Activated CD4-positive, CD25-positive, alpha-beta regulatory T cell treated with anti-CD3 and anti-CD28 coated beads, Interleukin-2, amount 50 U/mL, for 24 hours (primary cell): ENCODE measurements around the gene ZNF217.
A peak's percentile ranks its signal among the peaks of the same experiment; 100 is the strongest.
"Not testable (repeated sequence)": the region's sequence is repeated elsewhere in the genome, so short reads cannot be mapped to it uniquely, and the experiment has no call there.

Experiments used
- ATAC-seq, 2 donors: fragments of 150-1000 bp; cut with Tn5 transposase; one replicate each; pipeline ENCODE4 v1.10.0; 2021; ENCODE audit warnings: mild to moderate bottlenecking in 1 of 2, moderate library complexity in 1 of 2

The ZNF217 gene

DNA sequence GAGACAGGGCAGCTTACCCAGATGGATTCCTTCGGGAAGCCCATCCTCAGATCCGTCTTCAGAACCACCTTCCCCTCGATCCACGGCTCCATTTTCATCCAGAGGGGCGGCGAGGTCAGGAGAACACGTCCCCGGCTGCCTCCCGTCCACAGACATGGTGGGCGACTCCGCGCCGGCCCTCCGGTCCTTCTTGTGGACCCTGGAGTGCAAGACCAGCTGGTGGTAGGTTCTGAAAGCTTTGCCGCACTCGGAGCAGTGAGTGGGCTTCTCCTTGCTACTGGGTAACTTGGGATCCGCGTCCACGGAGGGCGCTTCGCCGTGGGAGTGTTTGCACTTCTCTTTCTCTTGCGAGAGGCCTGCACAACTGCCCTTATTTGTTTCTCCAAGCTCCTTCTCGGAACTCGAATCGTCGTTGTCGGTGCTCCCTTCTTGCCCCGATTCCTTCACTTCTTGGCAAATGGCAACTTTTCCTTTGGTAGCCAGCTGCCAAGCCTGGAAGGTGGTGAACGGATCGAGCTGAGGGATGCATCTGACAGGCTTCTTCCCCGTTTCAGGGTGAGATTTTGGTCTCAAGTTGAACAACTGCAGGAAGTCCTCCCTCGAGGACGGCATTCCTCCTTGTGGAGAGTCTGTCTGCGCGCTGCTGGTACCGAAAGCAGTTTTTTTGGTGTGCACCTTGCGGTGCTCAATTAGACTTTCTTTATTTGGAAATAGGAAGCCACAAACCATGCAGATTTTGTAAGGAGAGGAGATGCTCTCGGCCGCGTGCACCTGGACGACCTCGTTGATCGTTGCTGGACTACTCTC is 12.0 kb downstream of the ZNF217 start:
- no peak for ATAC-seq

DNA sequence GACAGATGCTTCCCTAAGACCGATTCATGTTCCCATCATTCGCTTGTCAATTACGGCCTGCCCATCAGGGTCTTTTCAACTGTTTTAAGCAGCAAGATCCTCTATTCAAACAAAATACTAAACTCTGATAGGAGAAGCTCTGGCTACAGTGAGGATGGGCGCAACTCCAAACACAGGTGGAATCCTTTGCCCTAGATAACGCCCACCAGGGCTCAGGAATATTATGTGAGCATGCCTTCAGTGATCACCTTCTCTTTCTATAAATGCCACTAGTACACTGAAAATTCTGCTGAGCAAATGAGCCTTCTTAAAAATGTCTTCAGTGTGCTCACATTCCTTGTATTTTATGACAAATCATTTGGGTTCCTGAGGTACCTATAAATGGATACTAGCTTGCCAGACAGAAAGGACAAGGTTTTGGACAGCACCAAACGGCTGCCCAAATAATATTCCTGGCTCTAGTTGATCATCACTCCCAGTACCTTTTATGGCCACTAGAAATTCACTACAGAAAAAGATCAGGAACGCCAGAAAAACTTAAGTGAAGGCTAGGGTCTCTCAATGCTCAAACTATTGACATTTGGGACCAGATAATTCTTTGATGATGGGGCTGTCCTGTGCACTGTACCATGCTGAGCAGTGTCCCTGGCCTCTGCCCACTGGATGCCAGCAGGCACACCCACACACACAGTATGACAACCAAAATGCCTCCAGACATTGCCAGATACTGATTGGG is 13.1 kb downstream of the ZNF217 start:
- ATAC-seq: no peak

DNA sequence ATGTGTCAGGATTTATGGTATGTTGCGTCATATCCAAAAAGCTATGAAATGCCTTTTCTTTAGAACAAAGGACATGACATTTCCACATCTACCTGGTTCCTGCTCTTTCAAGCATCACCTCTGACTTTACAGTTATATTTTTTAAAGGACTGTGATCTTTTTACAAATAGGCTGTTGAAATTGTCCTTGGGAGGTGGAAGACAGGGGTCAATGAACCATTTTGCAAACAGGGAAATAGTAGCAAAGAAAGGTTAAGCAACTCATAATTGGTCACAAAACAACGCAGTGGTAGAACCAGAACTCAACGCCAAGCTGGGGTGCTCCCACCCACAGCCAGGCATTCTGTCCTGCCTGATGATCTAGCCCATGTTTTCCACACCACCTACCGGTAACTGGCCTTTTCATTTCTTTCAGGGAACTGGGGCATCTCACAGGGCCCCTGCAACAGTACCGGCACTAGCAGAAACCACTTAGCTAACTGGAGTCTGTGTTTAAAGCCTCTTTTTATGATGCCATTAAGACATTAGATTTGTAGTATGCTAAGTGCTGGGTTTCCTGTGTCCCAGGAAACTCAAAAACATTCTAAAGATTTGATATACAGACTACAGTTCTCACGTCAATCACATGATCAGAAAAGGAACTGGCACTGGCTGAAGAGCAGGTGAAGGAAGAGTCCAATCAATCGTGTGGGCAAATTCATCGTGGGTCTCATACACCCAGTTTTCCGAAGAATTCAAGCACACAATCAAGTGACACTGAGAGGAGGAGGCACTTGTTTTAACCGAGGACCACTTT is 13.9 kb downstream of the ZNF217 start:
- peak; percentile 6 to 7 for ATAC-seq

DNA sequence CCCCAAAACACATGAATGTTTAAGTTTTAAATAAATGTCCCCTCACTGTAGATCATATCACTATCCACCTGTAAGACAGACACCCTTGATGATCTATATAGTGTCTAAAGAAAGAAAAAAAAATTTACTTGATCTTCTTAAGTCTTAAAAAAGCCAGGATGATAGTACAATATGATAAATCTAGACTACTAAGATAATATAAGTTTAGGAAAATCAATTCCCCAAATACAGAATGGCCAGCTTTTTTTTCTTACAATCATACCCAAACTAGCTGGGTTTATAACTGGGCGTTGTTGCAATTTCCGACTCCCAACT is 14.4 kb downstream of the ZNF217 start:
- peak in 1 of 2 donors; percentile 3 for ATAC-seq

DNA sequence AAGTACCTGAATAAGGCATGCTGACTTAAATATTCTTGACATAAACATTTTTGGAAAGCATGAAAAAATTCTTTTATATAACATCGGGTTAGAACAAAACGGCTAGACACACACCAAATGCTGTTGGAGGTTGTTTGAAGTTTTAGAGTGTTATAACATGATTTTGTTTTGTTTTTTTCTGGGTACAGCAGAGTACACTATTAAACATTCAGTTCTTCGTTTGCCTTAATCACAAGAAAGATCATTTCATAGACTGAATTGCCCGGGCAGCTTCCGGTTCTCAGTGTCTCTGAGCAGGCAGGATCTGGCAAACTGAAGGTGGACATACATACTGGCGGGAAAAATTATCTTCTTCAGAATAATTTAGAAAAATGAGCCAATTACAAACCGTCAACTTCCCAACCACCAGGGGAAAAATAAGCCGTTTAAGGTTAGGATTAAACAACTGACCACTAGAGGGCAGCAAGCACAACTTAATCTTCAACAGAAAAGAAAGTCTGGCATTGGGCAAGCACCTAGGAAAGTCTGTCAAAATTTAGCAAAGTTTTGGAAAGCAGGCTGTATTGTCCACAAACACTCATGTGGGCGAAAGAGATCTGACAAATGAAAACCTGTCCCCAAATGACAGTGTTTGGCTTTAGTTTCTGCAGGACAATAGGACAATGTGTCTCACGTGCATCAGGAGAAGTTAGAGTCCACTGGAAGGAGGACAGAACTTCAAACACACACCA is 15.0 kb downstream of the ZNF217 start:
- peak; percentile 34 to 58 for ATAC-seq

DNA sequence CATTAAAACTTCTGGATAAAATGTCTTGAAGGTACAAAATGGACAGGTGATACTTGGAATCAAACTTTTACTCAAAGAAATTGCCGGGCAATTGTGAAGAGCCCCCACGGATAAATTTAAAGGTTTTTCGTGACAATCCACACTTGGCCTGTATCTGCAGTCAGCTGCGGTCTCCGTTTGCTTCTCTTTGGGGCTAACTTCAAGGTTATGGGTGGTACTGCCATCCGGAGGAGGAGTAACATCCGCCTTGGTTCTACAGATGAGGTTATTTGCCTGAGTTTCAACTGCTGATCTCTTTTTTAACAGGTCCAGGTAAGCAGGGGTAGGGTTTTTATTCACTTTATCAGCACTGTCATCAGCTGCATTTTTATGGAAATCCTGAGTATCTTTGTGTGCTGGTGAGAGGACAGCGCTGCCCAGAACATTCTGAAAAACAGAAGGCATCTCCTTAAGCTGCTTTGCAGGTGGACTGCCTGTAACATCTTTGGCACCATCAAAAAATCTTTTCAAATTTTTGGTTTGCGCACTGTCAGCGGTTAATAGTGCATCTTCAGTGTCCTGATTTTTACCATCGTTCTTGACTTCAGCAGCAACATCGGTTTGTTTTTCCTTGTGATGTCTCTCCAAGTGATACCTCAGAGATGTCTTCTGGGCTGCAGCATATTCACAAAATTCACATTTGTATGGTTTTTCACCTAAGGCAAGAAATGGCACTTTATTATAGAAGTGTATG is 16.9 kb downstream of the ZNF217 start:
- no peak for ATAC-seq

DNA sequence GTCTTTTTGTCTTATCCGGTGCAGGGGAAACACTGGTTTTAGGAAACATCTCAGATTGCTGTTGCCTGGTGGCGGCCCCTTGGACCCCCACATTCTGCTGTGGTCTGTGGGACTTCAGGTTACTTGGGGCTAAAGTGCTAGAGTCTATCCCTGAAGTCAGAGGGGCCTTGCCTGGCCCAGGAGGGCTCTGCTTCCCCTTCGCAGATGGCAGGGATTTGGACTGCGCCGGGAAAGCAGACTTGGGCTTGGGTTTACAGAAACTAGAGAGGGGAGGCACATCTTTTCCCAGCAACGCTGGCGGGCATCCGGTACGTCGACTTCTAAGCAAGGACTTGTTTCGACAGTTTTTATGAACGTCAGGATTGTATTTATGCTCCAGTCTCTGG is 17.5 kb downstream of the ZNF217 start:
- no peak for ATAC-seq

DNA sequence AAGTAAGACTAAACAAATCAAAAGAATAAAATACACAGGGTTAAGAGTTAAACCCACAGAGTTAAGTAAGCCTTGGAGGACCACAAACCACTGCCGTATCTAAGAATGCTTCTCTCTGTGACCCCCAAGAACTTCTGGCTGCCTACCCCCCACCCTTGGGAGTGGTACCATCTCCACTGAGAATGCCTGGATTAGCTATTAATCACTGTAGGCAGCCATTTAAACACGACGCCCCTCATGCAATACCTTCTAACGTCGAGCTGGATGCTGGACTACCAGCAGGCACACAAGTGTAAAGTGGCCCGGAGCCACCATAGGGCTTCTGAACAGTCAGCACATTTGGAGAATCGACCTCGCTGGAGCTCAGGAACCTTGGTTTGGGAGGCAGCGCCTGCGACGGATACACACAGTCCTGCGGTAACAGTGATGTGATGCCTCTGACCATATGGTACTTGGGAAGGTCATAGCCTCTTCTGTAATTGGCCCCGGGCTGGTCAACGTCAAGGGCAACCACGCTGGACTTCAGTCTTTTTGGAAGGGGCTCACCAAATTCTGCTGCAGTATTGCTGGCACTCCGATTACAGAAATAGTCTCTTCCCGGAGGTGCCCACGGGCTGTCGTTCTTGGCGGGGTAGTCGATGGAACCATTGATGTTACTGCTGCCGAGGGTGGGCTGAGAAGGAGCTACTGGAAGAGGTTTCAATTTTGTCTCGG is 18.0 kb downstream of the ZNF217 start:
- ATAC-seq: no peak

DNA sequence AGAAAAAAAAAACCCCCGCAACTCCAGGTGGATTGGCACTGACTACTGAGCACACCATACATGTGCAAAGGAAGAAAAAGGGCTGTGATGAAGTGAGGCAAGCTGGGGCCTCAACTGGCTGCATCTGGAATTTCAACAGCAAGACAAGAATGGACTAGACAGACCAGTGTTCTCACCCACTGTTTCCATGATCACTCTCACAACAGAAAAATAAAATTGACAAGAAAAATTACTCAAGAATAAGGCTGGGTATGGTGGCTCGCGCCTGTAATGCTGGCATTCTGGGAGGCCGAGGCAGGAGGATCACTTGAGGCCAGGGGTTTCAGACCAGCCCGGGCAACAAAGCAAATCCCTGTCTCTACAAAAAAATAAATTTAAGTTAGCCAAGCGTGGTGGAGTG is 18.8 kb downstream of the ZNF217 start:
- ATAC-seq: no peak

DNA sequence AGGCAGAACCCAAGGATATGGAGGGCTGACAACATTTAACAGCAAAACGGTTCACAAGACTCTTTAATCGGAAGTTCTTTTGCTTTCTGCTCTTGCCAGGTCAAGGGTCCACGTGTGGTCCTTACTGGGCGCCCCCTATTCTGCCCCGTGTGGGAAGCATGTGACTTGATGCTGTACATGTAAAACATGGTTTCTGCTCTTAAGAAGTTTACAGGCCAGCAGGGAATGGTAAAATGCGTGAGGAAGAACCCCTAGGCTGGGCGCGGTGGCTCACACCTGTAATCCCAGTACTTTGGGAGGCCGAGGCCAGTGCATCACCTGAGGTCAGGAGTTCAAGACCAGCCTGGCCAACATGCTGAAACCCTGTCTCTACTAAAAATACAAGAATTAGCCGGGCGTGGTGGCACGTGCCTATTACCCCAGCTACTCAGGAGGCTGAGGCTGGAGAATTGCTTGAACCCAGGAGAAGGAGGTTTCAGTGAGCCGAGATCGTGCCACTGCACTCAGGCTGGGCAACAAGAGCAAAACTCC is 19.3 kb downstream of the ZNF217 start:
- no peak for ATAC-seq

DNA sequence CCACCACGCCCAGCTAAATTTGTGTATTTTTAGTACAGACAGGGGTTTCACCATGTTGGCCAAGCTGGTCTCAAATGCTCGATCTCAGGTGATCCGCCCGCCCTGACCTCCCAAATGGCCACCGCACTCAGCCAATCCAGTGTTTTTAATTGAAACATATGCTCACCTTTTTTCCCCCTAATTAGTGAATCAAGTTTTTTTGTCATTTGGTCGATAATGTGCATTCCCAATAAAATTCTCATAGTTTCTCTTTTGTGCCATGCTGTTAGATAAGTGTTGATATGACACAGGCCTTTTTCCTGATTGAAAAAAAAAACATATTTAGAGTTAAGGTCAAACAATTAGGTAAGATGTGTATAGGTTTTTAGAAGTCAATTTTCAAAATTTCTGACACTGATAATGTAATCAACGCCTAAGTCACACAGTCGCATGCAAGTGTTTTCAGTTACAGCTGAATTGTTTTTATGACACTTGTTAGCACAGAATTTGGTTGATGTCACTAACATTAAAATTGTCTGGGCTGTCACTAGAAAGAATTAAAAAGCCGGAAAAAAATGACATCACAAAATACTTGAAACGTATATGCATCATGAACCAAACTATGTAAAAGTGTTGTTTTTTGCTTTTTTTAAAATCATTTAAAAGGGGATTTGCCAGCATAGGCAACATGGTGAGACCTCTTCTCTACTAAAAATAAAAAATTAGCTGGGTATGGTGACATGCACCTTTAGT is 21.9 kb downstream of the ZNF217 start:
- no peak for ATAC-seq

DNA sequence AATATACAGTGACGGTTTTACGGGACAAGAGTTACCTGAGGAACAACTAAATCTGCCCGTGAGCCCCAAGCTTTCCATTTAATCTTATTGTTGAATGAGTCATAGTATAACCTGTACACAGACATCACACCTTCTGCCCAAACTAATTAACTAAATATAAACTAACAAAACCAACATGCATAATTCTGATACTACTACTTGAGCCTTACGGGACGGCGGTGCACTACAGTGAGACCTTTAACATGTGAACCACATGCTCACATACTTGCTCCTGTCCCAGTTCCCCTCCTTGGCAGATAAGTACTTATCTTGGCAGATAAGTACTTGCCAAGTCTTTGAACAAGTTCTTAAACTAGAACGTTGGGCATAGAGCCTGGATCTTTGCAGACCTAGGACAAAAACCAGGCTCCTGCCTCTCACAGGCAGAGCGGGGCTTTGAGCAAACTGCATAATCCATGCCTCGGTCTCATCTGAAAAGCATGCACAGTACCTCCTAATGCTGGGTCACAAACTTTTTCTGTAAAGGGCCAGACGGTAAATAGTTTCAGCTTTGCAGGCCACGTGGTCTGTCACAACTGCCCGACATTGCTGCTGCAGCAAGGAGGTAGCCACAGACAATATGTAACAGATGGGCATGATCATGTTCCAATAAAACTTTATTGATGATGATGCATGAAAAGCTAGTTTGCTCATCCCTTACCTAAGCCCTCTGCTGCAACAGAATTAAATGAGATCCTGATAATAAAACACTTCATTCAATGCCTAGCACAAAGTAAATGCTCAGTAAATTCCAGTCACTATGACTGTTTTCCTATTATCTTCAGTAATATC is 23.0 kb downstream of the ZNF217 start:
- no peak for ATAC-seq

DNA sequence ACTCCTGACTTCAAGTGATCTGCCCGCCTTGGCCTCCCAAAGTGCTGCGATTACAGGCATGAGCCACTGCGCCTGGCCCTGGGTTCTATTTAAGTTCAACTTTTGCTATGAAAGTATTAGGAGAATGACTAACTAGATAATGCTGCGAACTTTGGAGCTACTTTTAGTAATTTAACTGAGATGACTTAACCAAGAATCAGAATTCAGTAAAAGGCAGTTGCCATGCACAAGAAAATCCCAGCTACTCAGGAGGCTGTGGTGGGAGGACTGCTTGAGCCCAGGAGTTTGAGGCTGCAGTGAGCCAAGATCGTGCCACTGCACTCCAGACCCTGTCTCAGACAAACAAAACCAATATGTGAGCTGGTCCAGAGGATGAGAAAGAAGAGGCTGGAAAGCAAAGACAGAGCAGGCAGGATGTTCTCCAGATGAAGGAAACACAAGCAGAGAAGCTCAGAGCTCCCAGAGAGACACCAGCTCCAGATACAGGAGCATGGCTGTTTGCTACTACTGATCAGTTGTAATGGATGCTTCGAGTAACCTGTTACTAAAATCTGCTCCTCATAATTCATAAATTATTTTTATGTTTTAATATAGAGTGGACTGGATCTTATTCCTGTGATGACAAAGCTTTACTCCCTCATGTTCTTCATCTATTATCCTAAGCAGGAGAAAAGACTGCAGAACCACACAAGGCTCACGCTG is 23.9 kb downstream of the ZNF217 start:
- ATAC-seq: no peak

DNA sequence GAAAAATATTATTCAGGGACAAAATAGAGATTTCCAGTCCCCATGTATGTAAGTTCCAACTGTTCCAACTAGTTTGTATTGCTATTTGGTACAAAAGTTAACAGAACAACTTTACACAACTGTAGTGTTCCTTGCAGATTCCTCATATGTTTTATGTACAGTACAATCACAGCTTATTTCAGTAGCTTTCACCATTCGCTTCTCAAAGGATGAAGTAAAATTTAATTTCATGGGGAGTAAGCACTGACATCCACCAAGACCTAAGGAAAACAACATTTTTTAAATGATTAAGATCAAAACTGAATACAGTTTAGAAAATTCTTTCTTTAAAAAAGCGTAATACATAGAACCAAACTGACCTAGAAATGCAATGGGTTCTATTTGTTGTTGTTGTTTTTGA is 24.6 kb downstream of the ZNF217 start:
- ATAC-seq: no peak

DNA sequence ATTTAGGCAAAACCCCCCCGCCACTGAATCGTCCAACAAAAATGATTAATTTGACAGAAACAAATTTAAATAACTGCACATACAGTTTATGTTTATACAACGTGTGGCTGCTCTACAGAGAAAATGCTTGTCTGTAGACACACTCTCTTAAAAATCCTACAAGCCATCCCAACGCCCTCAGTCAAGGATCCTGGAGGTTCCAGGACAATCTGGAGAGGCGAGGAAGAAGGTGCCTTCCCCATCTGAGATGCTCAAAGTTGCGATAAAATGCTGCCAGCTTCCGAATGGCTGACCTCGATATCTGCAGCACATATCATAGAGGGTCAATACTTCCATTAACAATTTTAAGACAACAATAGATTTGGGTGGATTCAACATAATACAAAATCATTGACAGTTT is 25.3 kb downstream of the ZNF217 start:
- ATAC-seq: no peak

DNA sequence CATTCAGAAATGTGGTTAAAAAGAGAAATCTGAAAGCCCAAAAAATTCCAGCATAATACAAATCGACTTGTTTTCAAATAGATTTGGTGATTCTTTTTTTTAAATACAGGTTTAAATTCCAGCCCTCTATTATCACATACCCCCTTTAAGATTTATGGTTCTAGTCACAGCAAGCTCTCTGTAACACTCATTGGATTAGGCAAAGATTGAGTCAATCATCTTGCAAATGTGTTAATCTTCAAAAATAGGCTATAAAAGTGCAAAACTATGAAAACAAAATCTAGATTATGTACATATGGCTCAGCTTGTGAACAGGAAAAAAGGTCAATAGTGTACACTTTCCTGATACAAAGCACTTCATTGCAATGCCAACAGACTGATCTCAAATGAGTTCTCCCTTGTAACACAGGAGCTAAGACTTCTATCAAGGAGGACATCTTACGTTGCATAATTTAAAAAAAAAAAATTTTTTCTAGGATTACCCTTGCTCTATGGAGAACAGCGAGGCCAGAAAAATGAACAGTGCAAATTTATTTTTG is 26.2 kb downstream of the ZNF217 start:
- ATAC-seq: no peak

DNA sequence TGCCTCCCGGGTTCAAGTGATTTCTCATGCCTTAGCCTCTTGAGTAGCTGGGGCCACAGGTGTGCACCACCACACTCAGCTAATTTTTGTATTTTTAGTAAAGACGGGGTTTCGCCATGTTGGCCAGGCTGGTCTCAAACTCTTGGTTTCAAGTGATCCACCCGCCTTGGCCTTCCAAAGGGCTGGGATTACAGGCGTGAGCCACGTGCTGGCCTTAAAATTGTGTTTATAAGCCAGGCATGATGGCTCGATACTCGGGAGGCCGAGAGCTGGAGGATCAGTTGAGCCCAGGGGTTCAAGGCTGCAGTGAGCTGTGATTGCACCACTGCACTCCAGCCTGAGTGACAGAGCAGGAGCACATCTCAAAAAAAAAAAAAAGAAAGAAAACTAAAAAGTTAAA is 27.0 kb downstream of the ZNF217 start:
- ATAC-seq: not testable (repeated sequence)

DNA sequence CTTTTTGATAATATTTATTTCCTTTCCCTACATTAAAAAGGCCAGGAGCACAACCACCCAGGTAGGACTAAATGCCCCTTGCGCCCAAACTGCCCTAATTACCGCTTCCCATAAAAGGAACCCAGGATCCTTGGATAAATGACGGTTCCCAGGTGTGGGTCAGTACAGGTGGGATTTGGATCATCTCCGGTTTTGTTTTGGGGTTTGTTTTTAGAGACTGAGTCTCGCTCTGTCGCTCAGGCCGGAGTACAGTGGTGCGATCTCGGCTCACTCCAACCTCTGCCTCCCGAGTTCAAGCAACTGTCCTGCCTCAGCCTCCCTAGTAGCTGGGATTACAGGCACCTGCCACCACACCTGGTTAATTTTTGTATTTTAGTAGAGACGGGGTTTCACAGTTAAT is 28.4 kb downstream of the ZNF217 start:
- no peak for ATAC-seq
